HG03558 (cell line): Measurements from ENCODE around the gene TAF10.

Experiments
- ATAC-seq: cut with Tn5 transposase; IDR thresholded peaks from one replicate; pipeline ENCODE4 v1.9.1; 2021; ENCODE audit warnings: moderate number of reproducible peaks; ENCODE audit not compliant: unreplicated experiment; ENCODE audit errors: extremely low read depth

Gene TAF10

DNA sequence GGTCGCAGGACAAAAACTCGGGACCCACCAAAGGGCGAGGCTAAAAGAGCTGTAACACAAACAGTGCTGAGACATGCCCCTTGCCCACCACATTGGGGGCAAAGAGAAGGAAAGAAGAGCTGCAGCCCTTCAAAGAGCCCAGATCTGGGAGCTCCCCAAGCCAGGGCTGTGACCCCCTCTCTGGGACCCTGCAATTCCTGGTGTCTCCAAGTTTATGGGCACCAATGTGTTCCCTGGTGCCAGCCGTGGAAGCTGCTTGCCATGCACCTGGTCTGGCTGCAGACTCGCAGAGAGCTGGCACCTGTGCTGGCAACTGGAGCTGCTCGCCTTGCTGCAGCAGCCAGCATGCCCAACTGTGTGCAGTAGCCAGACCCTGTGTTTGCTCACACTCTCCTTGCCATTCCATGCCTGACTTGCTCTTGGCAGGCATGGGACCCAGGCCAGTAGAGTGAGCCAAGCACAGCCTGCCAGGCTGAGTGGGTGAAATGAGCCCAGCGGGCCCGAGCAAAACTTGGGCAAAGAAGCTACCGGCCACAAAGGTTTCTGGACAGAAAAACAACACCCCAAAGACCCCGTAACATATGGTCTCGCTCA, 24.6 kb downstream of the TAF10 start:
- no peak for ATAC-seq

DNA sequence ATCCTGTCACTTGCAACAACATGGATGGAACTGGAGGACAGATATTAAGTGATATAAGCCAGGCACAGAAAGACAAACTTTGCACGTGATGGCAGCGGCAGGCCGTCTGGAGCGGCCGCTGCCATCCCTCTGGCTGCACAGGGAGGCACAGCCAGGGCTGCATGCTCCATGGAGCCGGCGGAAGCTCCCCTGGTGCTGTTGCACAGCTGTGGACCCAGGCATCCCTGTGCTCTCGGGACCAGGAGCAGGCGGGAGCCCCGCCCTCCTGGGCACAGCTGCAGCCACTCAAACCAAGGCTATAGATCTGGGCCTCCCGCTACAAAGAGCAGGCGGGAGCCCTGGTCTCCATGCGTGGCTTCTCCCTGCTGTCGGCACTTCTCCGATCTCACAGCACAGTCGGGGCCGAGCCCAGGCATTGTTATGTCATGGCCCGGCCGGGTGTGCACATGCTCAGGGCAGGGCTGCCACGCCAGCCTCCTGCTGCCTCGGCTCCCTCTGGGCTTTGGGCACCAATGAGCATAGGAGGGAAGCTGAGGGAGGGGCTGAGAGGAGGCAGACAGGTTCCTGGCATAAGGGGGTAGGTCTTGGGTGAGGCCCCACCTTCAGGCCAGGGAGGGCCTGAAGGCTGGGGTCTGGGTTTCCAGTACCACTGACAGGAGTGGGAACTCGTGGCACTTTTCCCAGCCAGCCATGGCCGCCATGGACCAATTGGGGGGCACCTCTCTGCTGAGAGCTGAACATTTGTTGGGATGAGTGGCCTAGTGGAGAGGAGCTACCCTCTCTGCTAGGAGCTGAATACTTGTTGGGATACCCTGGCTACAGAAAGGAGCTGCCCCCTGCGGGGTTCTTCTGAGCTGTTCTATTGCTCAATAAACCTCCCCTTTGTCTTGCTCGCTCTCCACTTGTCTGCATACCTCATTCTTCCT, 25.3 kb downstream of the TAF10 start:
- ATAC-seq, result no peak

DNA sequence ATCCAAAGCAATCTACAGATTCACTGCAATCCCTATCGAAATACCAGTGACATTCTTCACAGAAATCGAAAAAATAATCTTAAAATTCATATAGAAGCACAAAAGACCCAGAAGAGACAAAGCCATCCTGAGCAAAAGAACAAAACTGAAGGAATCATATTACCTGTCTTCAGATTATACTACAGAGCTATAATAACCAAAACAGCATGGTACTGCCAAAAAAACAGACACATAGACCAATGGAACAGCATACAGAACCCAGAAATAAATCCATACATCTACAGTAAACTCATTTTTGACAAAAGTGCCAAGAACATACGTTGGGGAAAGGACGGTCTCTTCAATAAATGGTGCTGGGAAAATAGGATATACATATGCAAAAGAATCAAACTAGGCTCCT, 27.5 kb downstream of the TAF10 start:
- no peak for ATAC-seq

DNA sequence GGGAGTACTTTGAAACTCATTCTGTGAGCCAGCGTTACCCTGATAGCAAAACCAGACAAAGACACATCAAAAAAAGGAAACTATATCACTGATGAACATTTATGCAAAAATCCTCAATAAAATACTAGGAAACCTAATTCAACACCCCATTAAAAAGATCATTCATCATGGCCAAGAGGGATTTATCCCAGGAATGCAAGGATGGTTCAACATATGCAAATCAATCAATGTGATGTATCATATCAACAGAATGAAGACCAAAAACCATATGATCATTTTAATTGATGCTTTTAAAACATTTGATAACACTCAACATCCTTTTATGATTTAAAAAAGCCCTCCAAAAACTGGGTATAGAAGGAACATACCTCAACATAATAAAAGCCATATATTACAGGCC, 28.4 kb downstream of the TAF10 start:
- ATAC-seq, result no peak

DNA sequence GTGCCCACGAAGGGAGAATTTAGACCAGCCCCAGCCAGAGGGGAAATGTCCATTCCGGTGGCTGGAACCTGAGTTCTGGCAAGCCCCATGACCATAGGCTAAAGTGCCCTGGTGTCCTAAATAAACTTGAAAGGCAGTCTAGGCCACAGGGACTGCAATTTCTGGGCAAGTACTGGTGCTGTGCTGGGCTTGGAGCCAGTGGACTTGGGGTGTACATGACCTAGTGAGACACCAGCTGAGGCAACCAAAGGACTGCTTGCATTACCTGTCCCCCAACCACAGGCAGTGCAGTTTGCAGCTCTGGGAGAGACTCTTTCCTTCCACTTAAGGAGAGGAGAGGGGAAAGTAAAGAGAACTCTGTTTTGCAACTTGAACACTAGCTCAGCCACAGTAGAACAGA, 32.3 kb downstream of the TAF10 start:
- no peak for ATAC-seq

DNA sequence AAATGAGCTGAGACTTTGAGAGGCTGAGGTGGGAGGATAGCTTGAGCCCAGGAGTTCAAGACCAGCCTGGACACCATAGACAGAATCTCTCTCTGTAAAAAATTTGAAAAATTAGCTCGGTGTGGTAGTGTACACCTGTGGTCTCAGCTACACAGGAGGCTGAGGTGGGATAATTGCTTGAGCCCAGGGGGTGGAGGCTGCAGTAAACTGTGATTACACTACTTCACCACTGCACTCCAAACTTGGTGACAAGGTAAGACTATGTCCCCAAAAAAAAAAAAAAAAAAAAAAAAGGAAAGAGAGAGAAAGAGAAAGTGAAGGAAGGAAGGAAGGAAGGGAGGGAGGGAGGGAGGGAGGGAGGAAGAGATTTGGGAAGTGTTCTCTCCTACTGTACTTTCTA, 33.9 kb downstream of the TAF10 start:
- no peak for ATAC-seq

DNA sequence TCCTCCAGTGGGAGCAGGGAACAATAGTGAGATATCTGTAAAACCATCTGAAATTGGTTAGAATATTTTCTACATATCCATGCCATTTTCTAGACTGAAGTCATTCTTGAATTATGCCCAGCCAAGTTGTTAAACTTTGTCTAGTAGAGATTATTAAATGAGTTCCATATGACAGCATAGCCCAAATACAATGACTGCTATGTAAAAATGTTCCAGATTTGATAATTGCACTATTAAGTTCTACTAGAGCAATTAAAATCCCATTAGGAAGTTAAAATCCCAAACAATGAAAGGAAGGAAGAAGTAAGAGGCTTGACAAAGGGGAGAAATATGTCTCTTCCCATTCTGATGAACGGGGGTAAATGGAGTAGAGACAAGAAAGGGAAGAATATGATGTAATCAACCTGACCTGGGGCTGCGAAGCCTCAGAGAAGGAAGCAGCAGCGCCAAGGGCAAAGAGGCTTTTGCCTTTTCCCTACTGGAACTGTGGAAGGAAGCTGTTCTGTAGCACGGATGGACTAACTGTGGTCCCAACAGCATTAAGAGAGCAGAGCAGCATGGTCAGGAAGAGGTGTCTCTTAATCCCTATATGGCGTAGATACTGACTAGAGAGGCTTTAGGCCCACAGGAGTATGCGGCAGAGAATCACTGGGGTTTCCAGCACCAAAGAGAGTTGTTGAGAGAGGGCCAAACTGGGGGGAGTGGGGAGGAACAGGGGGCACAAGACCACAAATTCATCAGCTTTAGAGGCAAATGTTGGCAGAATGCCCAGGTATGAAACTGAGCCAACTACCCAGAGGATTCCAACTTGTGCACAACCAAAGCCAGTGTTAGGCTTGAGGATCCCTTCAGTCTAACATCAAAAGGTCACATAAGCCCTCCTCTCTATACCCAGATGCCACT, 35.3 kb downstream of the TAF10 start:
- ATAC-seq, result no peak

DNA sequence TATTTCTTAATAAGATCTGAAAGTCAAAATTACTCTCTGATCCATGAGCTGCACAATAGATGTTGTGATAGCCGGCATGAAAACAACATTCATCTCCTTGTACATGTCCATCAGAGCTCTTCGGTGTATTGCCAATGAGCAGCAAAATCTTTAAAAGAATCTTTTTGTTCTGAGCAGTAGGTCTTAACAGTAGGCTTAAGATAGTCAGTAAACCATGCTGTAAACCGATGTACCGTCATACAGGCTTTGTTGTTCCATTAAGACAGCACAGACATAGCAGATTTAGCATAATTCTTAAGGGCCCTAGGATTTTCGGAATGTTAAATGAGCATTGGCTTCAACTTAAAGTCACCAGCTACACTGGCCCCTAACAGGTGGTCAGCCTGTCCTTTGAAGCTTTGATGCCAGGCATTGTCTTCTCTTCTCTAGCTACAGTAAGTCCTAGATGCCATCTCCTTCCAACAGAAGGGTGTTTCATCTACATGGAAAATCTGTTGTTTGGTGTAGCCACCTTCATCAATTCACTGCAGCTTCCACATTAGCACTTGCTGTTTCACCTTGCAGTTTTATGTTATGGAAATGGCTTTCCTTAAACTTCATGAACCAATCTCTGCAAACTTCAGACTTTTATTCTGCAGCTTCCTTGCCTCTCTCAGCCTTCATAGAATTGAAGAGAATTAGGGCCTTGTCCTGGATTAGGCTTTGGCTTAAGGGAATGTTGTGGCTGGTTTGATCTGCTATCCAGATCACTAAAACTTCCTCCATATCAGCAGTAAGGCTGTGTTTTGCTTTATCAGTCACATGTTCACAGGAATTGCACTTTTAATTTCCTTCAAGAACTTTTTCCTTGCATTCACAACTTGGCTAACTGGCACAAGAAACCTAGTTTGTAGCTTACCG, 37.0 kb downstream of the TAF10 start:
- ATAC-seq, result no peak

DNA sequence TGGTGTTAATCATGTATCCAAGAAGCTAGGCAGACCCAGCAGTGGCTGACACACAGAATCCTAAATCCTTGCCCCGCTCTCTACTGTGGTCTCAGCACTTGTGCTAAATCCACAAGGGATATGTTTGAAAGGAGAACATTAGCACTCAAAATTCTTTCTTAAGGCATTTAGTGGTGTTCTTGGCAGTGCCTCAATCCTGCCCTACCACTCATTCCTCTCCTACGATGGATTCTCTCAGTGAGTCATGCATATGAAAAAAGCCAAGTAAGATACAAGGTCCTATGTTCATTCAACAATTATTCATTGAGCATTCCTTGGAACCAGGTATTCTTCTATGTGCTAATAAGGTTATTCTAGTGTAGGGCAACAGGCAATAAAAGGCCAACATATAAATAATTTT, 39.8 kb downstream of the TAF10 start:
- ATAC-seq, result no peak

DNA sequence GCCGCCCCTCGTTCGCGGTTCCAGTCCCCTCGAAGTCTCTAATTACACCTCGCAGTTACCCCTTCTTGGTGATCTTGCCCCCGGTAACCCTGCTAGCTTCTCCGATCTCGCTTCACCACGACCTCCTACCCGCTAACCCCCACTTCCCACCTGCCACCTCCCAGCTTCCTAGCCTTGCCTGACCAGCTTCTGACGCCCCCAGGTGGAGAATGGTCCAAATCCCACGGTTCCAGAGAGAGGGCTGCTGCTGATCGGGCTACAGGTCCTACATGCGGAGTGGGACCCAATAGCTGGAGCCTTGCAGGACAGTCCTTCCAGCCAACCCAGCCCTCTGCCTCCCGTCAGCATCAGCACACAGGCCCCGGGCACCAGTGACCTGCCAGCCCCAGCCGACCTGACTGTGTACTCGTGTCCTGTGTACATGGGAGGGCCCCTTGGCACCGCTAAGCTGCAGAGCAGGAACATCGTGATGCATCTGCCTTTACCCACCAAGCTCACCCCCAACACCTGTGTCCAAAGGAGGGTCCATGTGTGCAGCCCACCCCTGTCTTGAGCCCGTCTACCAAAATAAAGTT, 40.5 kb downstream of the TAF10 start:
- ATAC-seq, result no peak

DNA sequence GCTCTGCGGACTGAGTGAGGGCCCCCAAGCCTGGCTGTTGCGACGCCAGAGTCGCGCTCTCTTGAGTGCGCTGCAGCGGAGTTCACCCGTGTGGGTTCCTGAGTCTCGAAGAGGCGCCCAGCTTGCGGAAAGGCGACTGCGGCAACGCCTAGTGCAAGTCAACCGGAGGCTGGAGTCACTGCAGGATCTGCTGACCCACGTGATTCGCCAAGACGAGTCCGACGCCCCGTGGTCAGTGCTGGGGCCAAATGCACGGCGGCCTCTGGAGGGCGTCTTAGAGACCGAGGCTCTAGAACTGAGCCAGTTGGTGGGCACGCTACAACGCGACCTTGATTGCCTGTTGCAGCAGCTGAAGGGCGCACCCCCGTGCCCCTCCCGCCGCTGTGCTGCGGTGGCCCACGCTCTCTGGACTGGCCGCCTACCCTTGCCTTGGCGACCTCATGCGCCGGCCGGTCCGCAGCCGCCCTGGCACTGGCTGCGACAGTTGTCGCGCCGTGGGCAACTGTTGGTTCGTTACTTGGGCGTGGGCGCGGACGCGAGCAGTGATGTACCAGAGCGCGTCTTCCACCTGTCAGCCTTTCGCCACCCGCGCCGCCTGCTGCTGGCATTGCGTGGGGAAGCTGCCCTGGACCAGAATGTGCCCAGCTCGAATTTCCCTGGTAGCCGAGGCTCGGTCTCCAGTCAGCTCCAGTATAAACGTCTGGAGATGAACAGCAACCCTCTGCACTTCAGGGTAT, 41.2 kb downstream of the TAF10 start:
- ATAC-seq, result no peak

DNA sequence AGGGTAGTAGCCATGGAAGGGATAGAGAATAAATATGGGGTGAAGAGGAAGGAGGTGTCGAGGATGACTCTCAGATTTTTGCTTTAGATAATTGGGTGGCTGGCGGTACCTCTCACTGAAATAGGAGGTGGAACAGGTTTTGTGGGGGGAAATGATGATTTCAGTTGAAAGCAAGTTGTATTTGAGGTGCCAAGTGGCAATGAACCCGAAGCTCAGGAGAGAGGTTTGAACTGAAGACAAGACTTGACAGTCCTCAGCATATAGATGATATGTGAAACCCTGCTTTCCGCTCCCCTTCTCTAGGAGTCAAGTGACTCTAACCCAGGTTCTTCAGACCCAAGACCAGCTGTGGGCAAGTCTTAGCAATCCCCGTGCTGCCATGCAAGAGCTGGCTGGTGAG, 42.3 kb downstream of the TAF10 start:
- no peak for ATAC-seq

DNA sequence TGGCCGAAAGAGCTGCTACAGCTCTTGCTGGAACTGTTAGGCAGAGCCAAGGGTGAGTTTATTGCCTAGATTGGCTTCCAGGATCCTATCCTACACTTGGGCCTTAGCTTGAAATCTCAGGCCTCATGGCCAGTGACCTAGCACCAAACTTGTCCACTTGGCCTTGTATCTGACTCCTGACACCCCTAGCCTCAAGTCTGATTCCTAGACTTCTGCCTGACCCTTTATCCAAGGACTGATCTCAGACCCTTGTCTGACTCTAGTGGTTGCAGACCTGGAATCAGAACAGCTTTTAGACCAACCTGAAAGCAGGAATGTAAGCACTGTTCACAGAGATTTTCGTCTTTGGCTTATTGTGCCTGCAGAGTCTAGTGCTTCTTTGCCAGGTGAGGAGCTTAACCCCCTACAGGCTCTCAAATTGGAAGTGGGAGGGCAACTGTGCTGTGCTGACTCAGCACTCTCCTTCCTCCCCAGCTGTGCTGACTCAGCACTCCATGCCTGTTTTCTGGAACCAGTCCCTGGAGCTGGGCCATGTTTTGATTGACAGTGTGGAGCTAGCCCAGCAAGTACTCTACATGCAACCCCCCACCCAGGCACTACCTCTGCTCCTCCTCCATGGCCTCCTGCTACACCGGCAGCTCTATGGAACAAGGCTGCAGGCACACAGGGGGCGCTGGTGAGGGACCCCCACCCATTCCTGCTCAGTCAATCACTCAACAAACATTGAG, 43.7 kb downstream of the TAF10 start:
- no peak for ATAC-seq

DNA sequence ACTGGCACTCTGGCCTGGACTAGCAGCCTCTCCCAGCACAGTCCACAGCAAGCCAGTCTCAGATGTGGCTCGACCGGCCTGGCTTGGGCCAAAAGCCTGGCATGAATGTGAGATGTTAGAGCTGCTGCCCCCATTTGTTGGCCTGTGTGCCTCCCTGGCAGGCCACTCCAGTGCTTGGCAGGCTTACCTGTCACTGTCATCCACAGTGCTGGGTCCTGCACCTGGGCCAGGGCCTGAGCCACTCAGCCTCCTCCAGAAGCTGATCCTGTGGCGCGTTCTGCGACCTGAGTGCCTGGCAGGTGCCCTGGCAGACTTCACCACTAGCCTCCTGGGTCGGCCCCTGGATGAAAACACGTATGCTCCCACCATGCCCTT, 44.7 kb downstream of the TAF10 start:
- no peak for ATAC-seq

DNA sequence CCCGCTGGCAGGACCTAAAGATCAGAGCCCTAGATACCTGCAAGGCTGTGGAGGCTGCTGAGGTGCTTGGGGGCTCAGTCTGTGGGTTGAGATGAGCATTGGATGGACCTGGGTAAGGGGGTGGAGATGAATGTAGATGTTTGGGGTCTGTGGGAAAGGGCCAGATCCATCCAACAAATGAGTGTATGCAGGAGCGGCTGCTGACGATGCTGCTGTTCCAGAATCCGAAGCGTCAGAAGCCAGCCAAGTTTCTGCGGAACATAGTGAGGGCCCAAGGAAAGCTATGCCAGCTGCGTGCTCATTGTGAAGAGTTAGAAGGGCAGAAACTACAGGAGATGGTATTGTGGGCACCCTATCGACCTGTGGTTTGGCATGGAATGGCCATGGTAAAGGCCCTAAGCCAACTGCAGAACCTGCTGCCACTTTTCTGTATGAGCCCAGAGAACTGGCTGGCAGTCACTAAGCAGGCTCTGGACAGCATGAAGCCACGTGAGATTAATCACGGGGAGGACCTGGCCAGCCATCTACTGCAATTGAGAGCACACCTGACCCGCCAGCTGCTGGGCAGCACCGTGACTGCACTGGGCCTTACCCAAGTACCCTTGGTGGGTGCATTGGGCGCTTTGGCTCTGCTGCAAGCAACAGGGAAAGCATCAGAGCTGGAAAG, 45.2 kb downstream of the TAF10 start:
- no peak for ATAC-seq

DNA sequence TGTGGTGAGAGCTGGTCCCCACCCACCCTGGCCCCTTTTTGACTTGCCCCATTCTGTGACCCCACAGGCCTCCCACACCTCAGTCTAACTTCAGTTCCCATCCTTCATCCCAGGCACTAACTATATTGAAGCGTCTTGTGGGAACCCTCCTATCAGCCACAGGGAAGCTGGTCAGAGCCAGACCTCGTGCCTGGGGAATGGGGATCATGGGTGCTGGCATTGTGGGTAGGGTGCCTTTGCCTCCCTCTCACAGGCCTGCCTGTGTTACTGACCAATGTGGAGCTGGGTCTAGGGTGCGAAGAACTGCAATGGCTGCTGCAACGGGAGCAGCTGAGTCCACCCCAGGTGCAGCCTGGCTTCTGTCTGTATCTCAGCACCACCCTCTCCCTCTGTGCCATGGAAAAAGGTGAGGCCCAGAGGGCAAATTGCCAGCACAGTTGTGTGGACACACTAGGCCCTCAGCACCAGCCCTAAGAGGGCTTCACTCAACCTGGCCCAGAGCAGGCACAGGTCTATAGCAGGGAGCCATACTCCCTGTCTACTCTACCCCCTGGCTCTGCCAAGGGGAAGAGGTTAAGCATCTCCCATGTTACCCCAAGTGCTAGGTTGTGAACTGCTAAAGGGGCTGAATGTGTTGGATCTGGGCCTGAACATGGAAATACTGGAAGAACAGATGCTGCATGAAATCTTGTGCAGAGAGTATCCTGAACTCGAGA, 45.9 kb downstream of the TAF10 start:
- ATAC-seq, result no peak

DNA sequence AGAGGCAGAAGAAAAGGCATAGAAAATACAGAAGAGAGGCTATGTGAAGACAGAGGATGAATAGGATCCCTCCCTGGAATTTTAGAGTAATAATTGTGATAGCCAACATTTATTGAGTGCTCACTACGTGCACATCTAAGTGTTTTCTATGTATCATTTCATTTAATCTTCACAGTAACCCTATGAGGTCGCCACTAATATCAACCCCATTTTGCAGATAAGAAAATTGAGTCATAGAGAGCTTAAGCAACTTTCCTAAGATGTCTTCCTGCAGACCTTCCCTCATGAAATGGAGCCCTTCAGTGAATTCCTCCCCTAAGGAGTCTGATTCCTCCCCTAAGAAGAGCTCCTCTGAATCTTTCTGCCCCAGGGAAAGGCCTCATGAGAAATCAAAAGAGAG, 46.7 kb downstream of the TAF10 start:
- no peak for ATAC-seq
